ENCODE data around the gene AGFG1.

The AGFG1 gene

DNA sequence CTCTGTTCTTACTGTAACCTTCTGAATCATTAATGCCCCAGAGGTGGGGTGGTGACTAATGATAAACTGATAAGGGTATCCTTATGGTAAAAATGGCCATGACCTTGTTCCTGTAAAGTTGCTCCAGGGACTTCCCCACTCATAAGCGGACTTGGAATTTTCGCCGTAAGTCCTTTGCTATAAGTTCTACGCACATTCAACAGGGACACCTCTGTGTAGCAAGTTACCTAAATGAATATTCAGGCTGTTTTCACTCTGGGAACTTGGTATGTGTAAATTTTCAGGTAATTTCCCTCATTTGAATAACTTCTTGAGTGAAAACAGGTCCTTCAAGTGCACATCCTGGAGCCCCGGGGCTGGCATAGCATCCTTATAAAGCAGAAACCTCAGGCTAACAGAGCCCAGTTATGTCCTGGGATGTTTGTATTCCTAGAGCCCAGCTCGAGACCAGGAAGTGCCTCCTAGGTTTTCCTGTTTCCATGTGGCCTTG is 9.4 kb upstream of the AGFG1 start:
- DNase-seq, result no peak

DNA sequence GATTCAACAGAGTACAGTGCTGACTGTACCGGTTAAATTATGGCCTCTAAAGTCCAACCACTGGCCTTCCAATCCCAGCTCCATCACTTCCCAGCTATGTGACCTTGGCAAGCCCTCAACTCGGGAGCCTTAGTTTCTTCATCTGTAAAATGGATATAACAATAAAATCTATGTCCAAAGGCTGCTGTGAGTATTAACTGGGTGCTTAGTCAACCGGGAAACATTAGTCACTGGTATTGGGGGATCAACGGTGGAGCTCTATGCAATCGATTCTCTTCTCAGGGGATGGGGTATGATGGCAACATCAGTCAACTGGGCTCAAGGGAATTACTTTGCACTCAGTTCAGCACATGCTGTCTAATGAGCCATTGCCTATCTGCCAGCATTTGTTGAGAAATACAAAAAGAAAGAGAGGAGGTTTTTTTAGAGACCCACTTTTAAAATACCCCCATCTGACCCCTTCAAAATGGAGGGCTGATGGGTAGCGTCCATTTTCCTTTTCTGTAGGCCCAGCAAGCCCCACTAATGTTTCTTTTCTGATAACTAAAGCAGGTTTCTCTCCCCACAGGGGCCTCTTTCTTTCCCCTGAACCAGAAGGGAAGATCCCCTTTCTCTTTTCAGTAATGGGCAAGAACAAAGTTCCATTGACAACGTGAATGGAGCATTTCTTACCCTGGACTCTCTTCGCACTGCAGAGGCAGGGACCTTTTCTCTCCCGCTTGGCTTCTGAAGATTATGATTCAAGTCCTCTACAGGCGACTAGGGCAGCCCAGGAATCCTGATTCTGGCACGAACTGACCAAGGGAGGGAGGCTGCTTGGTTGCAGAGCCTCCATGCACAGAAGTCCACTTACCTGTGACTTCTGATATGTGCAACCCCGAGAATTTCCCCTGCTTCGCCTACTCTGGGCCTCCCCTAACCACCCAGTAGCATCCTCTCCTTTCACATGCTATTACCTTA is 8.7 kb upstream of the AGFG1 start:
- no peak for DNase-seq

DNA sequence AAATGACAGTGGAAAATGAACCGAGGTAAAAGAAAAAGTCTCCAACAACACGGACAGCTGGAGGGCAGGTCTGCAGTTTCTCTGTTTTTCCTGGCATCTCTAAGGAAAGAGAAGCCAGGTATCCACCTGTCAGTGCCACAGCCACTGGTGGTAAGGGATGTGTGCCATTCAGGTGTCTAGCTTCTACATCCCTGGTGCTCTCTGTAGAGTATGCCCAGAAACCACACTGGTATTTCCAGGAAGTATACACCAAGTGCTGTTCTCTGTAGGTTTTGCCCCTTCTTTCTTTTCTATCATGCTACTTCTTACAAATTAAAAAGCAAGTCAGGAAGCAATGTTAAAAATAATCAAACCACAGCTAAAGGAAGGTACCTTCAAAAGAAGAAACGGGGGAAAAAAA is 7.6 kb upstream of the AGFG1 start:
- DNase-seq, result no peak

DNA sequence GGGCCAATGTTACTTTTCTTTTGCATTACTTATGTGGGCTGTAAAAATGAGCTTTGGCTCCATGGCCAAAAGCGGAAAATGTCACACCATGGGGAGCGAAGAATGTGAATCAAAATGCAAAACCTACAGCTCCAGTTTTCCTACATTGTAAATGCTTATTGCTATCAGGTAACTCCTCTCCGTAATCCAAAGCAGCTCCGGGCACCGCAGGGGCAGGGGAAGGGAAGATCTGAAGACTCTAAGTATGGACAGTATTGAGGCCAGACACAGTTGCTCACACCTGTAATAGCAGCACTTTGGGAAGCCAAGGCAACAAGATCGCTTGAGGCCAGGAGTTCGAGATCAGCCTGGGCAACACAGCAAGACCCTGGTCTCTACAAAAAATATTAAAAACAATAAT is 7.1 kb upstream of the AGFG1 start:
- DNase-seq, result no peak

DNA sequence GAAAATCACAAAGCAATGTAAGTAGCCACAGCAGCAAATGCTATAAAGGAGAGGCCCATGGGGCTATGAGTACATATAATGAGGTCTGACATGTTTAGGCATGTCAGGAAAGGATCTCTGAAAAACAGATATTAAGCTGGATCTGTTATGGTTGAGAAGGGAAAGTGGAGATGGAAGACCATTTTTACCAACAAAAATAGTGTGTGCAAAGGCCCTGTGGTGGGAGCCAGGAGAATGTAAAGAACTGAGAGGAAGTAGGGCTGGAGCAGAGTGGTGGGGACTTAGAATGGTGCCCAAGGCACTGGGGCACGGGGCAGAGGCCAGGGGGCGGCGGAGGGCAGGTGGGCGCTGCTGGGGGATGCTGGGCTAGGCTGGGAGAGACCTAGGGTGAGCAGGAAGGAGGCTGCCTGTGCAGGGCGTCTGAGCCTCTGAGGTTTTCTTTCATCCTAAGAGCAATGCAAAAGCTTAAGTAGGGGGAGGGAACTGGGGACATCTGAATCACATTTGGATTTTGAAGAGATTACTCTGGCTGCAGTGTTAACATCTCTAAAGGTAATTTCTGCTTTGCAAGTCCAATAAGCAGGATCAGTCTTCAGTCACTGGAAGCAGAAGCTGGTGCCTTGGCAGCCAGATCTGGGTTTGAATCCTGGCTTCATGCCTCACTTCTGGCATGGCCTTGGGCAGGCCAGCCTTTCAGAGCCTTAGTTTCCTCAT is 4.9 kb upstream of the AGFG1 start:
- DNase-seq, result no peak

DNA sequence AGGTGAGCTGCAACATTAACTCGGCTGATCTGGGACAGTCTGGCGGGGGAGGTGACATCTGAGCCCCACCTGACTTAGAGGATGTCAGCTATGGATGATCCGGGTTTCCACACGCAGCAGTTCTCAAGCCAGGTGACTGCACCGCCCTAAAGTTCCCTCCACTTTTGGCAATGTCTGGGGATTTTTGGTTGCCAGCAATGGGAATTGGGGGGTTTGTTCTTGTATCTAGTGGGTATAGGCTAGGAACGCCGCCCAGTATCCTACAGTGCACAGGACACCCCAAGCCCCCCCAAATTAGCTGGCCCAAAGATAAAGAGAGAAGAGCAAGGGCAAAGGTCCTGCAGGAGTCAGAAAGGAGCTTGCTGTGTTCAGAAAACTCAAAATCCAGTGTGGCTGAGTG is 544 bp upstream of the AGFG1 start:
- no peak for DNase-seq

DNA sequence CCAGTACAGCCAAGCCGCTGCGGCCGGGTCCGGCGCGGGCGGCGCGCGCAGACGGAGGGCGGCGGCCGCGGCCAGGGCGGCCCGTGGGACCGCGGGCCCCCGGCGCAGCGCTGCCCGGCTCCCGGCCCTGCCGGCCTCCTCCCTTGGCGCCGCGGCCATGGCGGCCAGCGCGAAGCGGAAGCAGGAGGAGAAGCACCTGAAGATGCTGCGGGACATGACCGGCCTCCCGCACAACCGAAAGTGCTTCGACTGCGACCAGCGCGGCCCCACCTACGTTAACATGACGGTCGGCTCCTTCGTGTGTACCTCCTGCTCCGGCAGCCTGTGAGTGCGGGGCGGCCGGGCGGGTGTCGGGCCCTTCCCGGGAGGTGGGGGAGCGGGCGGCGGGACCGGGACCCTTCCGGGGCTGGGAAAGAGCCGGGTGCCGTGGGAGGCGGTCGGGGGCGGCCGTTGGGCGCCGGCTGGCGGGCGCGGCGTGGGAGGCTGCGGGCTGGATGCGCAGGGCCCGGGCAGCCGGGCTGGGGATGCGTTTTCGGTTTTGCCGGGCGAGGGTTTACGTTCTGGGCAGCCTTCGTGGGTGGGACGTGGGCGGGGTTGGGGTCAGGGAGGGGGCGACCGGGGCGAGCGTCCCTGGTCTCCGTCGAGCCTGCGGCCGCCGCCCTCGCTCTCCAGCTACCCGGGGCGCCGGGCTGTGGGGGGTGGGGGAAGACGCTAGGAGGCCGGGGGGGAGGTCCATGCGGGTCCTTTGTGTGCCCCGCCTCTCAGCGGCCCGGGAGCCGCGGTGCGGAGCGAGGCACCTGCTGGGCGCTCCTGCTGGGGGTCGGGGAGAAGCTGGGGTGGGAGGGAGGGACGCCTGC is 537 bp downstream of the AGFG1 start:
- DNase-seq, result no peak

DNA sequence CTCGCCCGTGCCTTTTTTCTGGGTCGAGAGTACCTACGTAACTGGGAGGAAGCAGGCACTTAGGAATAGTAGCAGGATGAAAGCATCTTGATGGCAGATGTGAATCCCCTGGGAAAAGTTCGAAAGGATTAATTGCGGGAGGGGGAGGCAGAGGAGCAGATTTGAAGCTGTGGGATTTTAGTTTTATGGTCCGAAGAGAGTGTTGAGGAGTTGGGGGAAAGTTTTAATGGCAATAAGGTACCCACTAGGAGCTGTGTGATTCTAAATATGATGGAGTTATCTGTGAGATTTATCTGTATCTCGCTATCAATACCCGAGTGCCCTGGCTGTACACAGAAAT is 1.1 kb downstream of the AGFG1 start:
- no peak for DNase-seq

DNA sequence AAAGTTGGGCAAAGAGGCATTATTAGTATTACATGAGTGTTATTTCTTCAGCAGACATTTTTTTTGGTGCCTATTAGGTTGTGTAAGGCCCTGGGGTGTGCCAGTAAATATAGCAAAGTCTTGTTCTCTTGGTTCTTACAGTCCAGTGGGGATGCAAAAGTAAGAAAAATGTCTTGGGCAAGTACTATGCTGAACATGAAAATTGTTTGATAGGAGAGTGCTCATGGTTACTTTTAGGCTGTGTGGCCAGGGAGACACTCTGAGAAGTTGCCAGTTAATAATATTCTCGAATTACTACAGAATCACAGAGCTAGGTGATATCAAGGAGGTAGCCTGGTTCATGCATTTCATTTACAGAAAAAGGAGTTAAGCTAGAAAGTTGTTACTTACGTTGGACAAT is 1.9 kb downstream of the AGFG1 start:
- DNase-seq, result no peak

DNA sequence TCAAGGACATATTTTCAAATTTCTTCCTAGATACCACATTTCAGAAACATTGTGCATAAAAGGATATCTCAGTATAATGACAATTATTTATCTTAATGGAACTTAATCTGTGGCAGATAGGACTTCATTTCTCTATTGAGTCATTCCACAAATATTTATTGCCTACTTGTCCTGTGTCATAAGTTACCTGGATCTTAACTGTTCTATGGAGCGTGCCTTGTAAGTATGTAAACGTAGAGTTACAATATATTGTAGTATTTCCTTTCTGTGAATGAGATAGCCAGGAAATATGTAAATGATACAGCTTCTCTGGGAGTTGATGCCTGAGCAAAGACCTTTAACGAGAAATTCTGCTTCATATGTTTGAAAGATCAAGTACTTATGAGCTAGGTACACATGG is 2.5 kb downstream of the AGFG1 start:
- DNase-seq, result no peak

DNA sequence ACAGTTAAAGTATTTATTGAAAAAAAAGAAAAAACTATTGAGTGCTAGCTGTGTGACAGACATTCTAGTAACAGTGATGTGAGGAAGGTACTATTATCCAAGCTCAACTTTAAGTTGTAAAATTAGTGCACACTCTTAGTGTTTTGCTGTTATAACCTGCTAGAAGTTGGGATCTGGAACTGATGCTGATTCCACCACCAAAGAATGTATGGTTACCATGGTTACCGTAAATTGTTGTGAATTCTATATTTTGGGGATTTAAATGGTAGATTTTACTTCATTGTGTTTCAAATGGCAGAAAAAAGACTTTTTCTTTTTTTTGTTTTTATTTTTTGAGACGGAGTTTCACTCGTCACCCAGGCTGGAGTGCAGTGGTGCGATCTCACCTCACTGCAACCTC is 5.3 kb downstream of the AGFG1 start:
- DNase-seq, result no peak

DNA sequence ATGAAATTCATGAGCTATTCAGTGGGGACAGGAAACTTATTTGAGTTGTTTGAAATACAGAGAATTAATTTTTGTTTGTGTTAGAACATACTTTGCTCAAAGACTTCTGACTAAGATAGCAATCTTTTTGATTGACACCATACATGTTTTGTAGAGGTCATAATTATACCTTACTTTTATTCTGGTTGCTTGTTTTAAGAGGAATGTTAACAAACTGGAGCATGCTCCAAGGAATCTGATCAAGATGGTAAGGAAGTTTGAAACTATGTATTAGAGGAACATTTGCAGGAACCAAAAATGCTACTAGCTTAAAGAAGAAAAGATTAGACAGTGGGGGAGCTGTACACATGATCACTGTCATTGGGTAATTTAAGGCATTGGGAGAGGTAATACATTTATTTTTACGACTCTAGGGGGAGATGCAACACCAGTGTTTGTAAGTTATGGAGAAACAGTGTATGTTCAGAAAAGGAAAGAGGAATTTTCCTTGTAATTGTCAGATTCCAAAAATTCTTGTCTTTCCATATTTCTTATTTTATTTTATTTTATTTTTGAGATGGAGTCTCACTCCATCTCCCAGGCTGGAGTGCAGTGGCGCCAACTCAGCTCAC is 8.0 kb downstream of the AGFG1 start:
- peak; percentile 55 for DNase-seq

DNA sequence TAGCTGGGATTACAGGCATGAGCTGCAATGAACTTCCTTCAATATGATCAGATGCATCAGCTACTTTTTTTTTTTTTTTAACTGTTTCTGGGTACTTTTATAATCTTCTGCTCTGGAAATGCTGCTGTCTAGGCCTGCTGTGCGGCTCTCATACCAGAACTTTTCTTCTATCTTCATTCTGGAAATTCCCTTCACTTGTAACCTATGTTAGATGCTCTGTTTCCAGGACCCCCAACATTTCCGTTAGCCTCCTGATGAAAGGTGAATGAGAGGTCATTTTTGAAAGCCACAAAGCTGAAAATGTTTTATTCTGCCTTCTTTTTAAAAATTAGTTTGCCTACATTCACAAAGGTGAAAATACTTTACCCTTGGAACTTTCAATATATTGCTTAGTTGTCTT is 8.6 kb downstream of the AGFG1 start:
- DNase-seq, result no peak

DNA sequence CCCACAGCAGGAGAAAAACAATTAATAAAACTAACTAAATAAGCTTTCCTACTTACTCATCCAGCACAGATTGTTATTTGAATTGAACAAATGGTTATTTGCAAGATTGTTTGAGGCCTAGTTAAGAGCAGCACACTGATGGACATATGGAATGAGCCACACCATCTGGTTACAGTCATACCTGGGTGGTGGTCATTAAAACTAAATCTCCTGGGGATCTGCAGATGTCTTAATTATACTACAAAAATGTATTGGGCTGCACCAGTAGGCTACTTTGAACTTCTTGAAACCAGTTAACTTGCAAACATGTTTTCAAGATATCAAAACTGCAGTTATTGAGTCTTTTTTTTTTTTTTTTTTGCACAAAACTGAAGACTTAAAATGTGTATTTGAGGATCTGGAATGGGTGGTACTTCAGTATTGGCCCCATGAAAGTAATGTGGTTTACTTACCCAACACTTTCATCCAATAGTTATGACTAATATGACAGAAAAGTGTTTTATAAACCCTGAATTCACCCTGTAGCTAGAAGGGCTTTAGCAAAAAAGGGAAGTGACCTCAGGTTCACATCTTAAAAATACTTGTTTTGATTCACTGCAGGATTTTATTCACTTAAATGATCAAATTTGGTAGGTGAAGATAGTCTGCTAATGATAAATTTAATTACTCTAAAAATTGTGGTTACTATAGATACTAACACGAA is 10.8 kb downstream of the AGFG1 start:
- DNase-seq, result peak; percentile 95

DNA sequence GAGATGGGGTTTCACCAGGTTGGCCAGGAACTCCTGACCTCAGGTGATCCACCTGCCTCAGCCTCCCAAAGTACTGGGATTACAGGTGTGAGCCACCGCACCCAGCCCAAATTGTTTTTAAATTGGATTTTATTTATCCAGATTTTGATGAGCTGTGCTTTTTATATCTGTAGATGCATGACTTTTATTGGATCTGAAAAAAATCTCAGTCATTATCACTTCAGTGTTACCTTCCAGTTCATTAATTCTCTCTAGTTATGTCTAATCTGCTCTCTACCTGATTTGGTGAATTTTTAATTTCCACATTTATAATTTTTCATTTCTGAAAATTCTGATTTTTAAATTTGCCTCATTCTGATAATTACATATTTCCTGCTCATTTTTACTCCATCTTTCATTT is 13.5 kb downstream of the AGFG1 start:
- no peak for DNase-seq

DNA sequence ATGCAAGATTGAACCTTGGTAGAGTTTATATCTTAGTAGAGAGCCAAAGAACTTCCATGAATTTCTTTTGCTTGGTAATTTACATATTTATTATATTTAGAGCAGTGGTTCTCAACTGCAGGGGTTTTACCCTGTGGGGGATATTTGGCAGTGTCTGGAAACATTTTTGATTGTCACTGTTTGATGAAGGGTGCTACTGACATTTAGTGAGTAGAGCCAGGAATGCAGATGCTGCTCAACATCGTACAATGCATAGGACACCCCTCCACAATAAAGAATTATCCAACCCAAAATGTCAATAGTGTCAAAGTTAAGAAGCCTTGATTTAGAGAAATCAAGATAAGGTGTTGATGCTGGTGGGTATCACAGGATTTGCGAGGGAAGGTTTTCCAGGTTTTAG is 14.7 kb downstream of the AGFG1 start:
- DNase-seq, result no peak

DNA sequence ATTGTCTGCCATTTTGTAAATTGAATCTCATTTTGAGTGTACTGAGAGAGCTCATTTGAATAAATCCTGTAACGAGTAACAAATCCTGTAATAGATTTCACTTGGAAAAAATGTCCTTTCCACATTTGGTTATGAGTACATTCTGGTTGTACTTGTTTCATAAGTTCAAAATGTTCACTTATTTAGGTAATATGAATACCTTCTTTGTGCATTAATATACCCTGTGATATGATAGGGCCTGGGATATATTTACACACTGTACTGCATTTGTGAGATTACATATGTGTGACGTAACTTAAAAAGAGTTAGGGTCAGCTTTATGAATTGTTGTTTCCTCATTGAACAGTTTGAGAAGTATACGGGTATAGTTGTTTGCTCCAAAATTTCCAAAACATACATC is 16.1 kb downstream of the AGFG1 start:
- no peak for DNase-seq

DNA sequence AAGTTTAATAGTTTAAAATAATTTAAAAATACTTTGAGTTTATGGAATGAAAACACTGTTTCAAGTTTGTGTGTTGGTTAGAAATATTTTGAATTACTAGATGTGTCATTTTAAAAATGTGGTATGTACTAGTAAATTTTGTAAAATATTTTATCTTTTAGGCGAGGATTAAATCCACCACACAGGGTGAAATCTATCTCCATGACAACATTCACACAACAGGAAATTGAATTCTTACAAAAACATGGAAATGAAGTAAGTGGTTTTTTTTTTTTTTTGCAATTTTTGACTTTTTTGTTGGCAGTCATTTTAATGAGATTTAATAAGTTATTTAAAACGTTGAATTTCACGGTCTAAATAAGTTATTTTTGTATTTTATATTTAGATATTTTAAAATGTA is 19.4 kb downstream of the AGFG1 start:
- DNase-seq, result no peak

DNA sequence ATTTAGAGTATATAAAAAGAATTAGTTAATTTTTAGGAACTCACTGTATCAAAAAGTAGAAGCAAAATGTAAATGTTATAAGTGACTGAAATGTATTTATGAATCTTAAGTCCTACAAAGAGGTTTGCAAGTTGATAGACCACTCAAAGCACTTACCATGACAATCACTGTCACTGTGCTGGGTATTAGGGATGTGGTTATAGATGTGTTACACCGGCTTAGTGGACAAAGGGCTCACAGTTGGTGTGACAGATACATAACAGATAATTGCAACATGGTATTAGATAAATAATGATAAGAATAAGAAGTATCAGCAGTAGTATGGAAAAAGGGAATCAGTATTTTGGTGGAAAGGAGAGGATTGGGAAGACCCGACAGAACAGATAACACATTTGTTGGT is 21.6 kb downstream of the AGFG1 start:
- DNase-seq, result no peak

DNA sequence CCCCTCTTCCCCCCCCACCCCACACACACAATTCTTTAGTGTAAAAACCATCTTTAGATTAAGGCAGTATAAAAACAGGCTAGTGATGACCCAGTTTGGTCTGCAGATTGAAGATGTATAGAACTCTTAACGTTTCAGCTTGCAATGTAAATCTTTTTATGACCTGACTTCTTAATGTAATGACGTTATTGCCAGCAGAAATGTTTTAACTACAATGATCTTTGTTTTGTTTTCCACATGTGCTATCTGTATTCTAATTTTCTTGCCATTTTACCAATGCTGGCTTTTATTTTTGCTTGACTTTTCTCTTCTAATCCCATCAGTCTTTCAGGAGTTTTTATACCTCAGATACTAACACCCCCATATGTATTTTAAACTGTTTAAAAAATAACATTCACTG is 25.2 kb downstream of the AGFG1 start:
- no peak for DNase-seq

DNA sequence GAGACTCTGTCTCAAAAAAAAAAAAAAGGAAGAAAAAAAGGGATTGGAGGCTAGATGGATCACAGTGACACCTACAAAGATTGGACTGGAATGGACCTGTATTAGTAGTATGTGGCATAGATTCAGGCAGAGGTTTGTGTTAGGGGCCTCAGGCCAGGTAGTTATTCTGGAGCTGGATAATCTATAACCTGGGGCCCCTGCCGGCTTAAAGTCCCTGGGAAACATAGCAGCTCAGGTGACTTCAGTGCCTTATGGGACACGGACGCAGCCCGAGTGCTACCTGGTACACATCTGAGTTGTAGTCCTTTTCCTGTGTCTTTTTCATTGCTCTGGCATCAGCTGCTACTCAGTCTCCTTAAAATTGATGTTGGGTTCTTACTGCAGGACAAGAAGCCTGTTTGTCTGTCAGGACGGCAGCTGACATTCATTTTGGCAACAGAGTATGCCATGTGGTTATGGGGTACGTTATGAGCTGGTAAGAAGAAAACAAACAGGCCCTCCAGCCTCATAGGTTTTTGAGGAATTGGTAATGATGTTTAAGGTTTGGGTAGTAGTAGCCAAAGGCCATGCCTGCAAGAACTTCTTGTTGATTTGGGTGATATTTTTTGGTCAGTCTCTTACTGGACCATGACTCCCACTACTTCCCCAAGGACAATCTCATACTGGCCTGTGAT is 27.8 kb downstream of the AGFG1 start:
- DNase-seq, result no peak

DNA sequence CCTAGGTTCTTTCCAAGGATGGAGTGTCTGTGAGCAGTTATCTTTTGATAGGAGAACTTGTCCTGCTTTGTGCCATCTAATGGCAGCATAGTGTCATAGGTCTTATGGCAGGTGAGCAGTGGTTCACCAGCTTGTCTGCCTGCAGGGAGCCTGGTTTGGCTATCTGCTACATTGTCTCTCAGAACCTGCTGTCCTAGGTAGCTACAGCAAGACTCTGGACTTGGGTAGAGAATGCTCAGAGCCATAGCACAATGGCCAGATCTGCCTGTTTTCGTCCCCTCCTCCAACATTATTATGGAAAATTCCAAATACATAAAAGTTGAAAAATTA is 28.3 kb downstream of the AGFG1 start:
- DNase-seq, result no peak
